ENCODE data around the gene C2CD4A. TPM values are rescaled to one million over a fixed set of nuclear protein-coding genes. Genes with fewer than 3 reads are reported as not detected.

Gene C2CD4A
- total RNA-seq, 1 donor from 2014 or later, result not detected

- H3K27me3 Mint-ChIP-seq (ENCODE audit: low read depth), result no peaks in the 10 kb centered on the region
- no peak for TF ChIP-seq CTCF (IDR thresholded peaks at IDR 0.05; ENCODE audit: unreplicated experiment)
- H3K27ac Mint-ChIP-seq, result no peak overlapping the region
Observed at GRCh38 chr15:62087671-62088352, 21.0 kb downstream of the C2CD4A start.

GRCh38 chr15:62088353-62088693 lies 21.5 kb downstream of the C2CD4A start:
- no peak overlapping the region for H3K27ac Mint-ChIP-seq
- no peak overlapping the region for H3K4me3 Mint-ChIP-seq
- no peaks in the 10 kb centered on the region for H3K36me3 Mint-ChIP-seq
- TF ChIP-seq CTCF (IDR thresholded peaks at IDR 0.05; ENCODE audit: unreplicated experiment), result no peak
- no peaks in the 10 kb centered on the region for H3K27me3 Mint-ChIP-seq (ENCODE audit: low read depth)
- peaks cover 10% of the 10 kb centered on the region for H3K9me3 Mint-ChIP-seq
- DNase-seq (ENCODE audit: low spot score in 2 of 2, unreplicated experiment in 2 of 2), result no peak
- H3K4me1 Mint-ChIP-seq, result peaks cover 21% of the 10 kb centered on the region

More at GRCh38 chr15:62087671-62088352, 21.0 kb downstream of the C2CD4A start:
- Mint-ChIP-seq H3K4me3 (no peak overlapping the region), H3K9me3 (peaks cover 16% of the 10 kb centered on the region), H3K4me1 (peaks cover 17% of the 10 kb centered on the region), H3K36me3 (no peaks in the 10 kb centered on the region)
- DNase-seq (ENCODE audit: low spot score in 2 of 2, unreplicated experiment in 2 of 2), result no peak

- Mint-ChIP-seq H3K4me1 (peaks cover 26% of the 10 kb centered on the region), H3K36me3 (no peaks in the 10 kb centered on the region), H3K27ac (no peak overlapping the region), H3K4me3 (no peak overlapping the region), H3K27me3 (ENCODE audit: low read depth) (no peaks in the 10 kb centered on the region), H3K9me3 (peaks cover 1% of the 10 kb centered on the region)
- no peak for DNase-seq (ENCODE audit: low spot score in 2 of 2, unreplicated experiment in 2 of 2)
- TF ChIP-seq CTCF (IDR thresholded peaks at IDR 0.05; ENCODE audit: unreplicated experiment), result no peak
Observed at GRCh38 chr15:62089616-62090015, 22.8 kb downstream of the C2CD4A start.

- Mint-ChIP-seq H3K4me1 (peaks cover 20% of the 10 kb centered on the region), H3K27ac (no peak overlapping the region), H3K9me3 (no peaks in the 10 kb centered on the region), H3K27me3 (ENCODE audit: low read depth) (no peaks in the 10 kb centered on the region), H3K4me3 (no peak overlapping the region), H3K36me3 (no peaks in the 10 kb centered on the region)
- no peak for TF ChIP-seq CTCF (IDR thresholded peaks at IDR 0.05; ENCODE audit: unreplicated experiment)
- no peak for DNase-seq (ENCODE audit: low spot score in 2 of 2, unreplicated experiment in 2 of 2)
Observed at GRCh38 chr15:62090988-62091387, 24.2 kb downstream of the C2CD4A start.

- H3K4me3 Mint-ChIP-seq, result no peak overlapping the region
- H3K27ac Mint-ChIP-seq, result no peak overlapping the region
- no peak for TF ChIP-seq CTCF (IDR thresholded peaks at IDR 0.05; ENCODE audit: unreplicated experiment)
- peaks cover 16% of the 10 kb centered on the region for H3K4me1 Mint-ChIP-seq
- H3K9me3 Mint-ChIP-seq, result no peaks in the 10 kb centered on the region
- peaks cover 10% of the 10 kb centered on the region for H3K27me3 Mint-ChIP-seq (ENCODE audit: low read depth)
- no peaks in the 10 kb centered on the region for H3K36me3 Mint-ChIP-seq
- no peak for DNase-seq (ENCODE audit: low spot score in 2 of 2, unreplicated experiment in 2 of 2)
Observed at GRCh38 chr15:62093809-62094208, 27.0 kb downstream of the C2CD4A start.

Data from mesothelial cell of epicardium (in vitro differentiated cells).